Heart left ventricle (tissue), 13 donors: Measurements from ENCODE around the gene SLC13A4.

Source experiments
- POLR2A ChIP-seq, 2 donors: fragments of 450-650 bp; IDR thresholded peaks; one replicate each; pipeline ENCODE4 v1.6.1; 2017; ENCODE audit warnings: antibody characterized with exemption in 2 of 2, mild to moderate bottlenecking in 2 of 2, moderate library complexity in 2 of 2
- TF ChIP-seq, protein P1 (sequence below), 12 donors: fragments of 200-600 bp; sonication (generic) in 4 of 12; IDR thresholded peaks; one replicate each; pipeline versions ENCODE4 v1.5.0 to v1.8.0; 2018 to 2022; ENCODE audit warnings: antibody characterized with exemption in 12 of 12, mild to moderate bottlenecking in 5 of 12
- donor health status: ischemic (EF 13 %, LVEDD 7.1; RV severe dilation, severe dysfunction).
- donor health status: DM: no; HTN: yes; CAD: no.
- donor health status: DM: no; HTN: no; CAD: no.
- donor health status: ischemic (EF 25% LVEDD 6.9; RV normal size, moderate dysfunction).
- donor health status: ischemic (EF 25% LVEDD 5.7; RV mildly dilated, moderate dysfunction).
- donor health status: ischemic (EF 35%, LVEDD 5.7; RV mildly dilated, moderate dysfunction).
- donor health status: nonischemic (EF 11% LVEDD 7.7; RV severe dilation, severe dysfunction).
- donor health status: DM: yes; HTN: yes; CAD: no.
- donor health status: PGD.
- donor health status: ischemic (EF 29% LVEDD 5.4; RV normal size, mild dysfunction).
- donor health status: nonischemic (EF 23%, LVEDD 6.1; RV moderate dilation, normal function).

DNA sequence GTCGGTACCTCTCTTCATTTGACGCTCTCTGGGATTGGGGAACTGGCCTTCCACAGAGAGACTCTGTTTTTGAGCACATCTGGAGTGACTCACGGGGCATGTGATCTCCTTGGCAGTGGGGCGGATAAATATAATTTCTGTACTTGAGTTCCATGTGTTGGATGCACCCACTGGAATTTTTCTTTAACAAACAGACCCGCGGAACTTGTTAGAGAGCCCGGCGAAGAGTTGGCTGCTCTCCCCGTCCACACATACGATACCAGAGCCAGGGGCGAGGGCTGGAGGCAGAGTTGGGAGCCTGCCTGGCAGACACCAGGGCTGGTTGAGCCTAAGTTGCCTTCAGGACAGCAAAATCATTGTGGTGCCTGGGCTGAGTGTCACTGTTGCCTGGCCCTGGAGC is 20.8 kb upstream of the SLC13A4 start, which contains the start of gene FAM180A:
- no peak for TF ChIP-seq POLR2A (IDR thresholded peaks at IDR 0.05)
- TF ChIP-seq, protein P1, sequence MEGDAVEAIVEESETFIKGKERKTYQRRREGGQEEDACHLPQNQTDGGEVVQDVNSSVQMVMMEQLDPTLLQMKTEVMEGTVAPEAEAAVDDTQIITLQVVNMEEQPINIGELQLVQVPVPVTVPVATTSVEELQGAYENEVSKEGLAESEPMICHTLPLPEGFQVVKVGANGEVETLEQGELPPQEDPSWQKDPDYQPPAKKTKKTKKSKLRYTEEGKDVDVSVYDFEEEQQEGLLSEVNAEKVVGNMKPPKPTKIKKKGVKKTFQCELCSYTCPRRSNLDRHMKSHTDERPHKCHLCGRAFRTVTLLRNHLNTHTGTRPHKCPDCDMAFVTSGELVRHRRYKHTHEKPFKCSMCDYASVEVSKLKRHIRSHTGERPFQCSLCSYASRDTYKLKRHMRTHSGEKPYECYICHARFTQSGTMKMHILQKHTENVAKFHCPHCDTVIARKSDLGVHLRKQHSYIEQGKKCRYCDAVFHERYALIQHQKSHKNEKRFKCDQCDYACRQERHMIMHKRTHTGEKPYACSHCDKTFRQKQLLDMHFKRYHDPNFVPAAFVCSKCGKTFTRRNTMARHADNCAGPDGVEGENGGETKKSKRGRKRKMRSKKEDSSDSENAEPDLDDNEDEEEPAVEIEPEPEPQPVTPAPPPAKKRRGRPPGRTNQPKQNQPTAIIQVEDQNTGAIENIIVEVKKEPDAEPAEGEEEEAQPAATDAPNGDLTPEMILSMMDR (IDR thresholded peaks at IDR 0.05), result no peak
